Chondrocyte (in vitro differentiated cells): ENCODE measurements around the gene TMEM213. TPM values are rescaled to one million over a fixed set of nuclear protein-coding genes. Genes with fewer than 3 reads are reported as not detected.

Source experiments
- DNase-seq: peaks from one replicate; pipeline ENCODE4 v3.0.0; 2021; ENCODE audit warnings: mixed read lengths, low spot score
- H3K27ac Mint-ChIP-seq: one replicate; pipeline ENCODE4 v1.8.0; 2021; ENCODE audit warnings: mild to moderate bottlenecking, moderate library complexity, mixed read lengths; ENCODE audit not compliant: unreplicated experiment
- H3K27me3 Mint-ChIP-seq: 2 replicates; pipeline ENCODE4 v1.8.0; 2021; ENCODE audit warnings: low read depth, mixed read lengths
- H3K36me3 Mint-ChIP-seq: 2 replicates; pipeline ENCODE4 v1.8.0; 2021; ENCODE audit warnings: low read depth, mixed read lengths
- H3K4me1 Mint-ChIP-seq: 2 replicates; pipeline ENCODE4 v1.8.0; 2021; ENCODE audit warnings: low read depth, mild to moderate bottlenecking, mixed read lengths
- H3K4me3 Mint-ChIP-seq: one replicate; pipeline ENCODE4 v1.8.0; 2021; ENCODE audit warnings: mild to moderate bottlenecking, moderate library complexity, mixed read lengths; ENCODE audit not compliant: unreplicated experiment
- H3K9me3 Mint-ChIP-seq: 2 replicates; pipeline ENCODE4 v1.8.0; 2021; ENCODE audit warnings: low read depth, mixed read lengths
- CTCF ChIP-seq: fragments of 200-600 bp; sonication (generic); IDR thresholded peaks from 2 replicates; pipeline ENCODE4 v1.5.0; 2021; ENCODE audit warnings: antibody characterized with exemption, mild to moderate bottlenecking, moderate library complexity
- total RNA-seq: library from RNA; stranded (reverse); gene quantifications from 3 replicates; pipeline ENCODE4 v1.2.1, GENCODE V29; 2021

The TMEM213 gene
- total RNA-seq, 1 donor from 2014 or later, result not detected

- Mint-ChIP-seq H3K27me3 (no peaks in the 10 kb centered on the region), H3K4me3 (no peak overlapping the region), H3K4me1 (peaks cover 14% of the 10 kb centered on the region), H3K9me3 (no peaks in the 10 kb centered on the region), H3K27ac (no peak overlapping the region), H3K36me3 (peaks cover 8% of the 10 kb centered on the region)
- DNase-seq, result no peak
- TF ChIP-seq CTCF, result no peak
Measured at GRCh38 chr7:138837627-138838026, 39.8 kb downstream of the TMEM213 start.

- no peak for DNase-seq
- Mint-ChIP-seq H3K36me3 (peaks cover 8% of the 10 kb centered on the region), H3K27ac (no peak overlapping the region), H3K4me1 (peaks cover 14% of the 10 kb centered on the region), H3K9me3 (no peaks in the 10 kb centered on the region), H3K4me3 (no peak overlapping the region), H3K27me3 (no peaks in the 10 kb centered on the region)
- no peak for TF ChIP-seq CTCF
Measured at GRCh38 chr7:138838166-138838565, 40.4 kb downstream of the TMEM213 start.

- Mint-ChIP-seq H3K4me1 (peaks cover 26% of the 10 kb centered on the region), H3K27ac (peak overlapping the region; percentile 36), H3K27me3 (no peaks in the 10 kb centered on the region), H3K9me3 (no peaks in the 10 kb centered on the region), H3K36me3 (peaks cover 2% of the 10 kb centered on the region), H3K4me3 (no peak overlapping the region)
- no peak for DNase-seq
- TF ChIP-seq CTCF, result no peak
Measured at GRCh38 chr7:138842111-138842510, 44.3 kb downstream of the TMEM213 start.

- no peak overlapping the region for H3K27ac Mint-ChIP-seq
- no peak for DNase-seq
Measured at GRCh38 chr7:138843632-138844580, 46.1 kb downstream of the TMEM213 start.

GRCh38 chr7:138845711-138846110 lies 47.9 kb downstream of the TMEM213 start:
- no peak overlapping the region for H3K27ac Mint-ChIP-seq
- DNase-seq, result no peak
- no peaks in the 10 kb centered on the region for H3K27me3 Mint-ChIP-seq
- peaks cover 37% of the 10 kb centered on the region for H3K4me1 Mint-ChIP-seq
- peaks cover 6% of the 10 kb centered on the region for H3K9me3 Mint-ChIP-seq
- no peak for TF ChIP-seq CTCF
- H3K4me3 Mint-ChIP-seq, result no peak overlapping the region
- H3K36me3 Mint-ChIP-seq, result peaks cover 9% of the 10 kb centered on the region

More at GRCh38 chr7:138843632-138844580, 46.1 kb downstream of the TMEM213 start:
- no peaks in the 10 kb centered on the region for H3K9me3 Mint-ChIP-seq
- H3K4me3 Mint-ChIP-seq, result no peak overlapping the region
- peaks cover 33% of the 10 kb centered on the region for H3K4me1 Mint-ChIP-seq
- H3K27me3 Mint-ChIP-seq, result no peaks in the 10 kb centered on the region
- peaks cover 2% of the 10 kb centered on the region for H3K36me3 Mint-ChIP-seq
- no peak for TF ChIP-seq CTCF
